ENCODE data around the gene EIF4EBP3.

- TF ChIP-seq POLR2A (IDR thresholded peaks at IDR 0.05; ENCODE audit: low read depth, low read length) (no peak), POLR2AphosphoS5 (IDR thresholded peaks at IDR 0.05; ENCODE audit: low read depth, low read length) (no peak), SPI1 (IDR thresholded peaks at IDR 0.05; ENCODE audit: low read depth, low read length) (no peak), TAF1 (IDR thresholded peaks at IDR 0.05; ENCODE audit: low read depth, low read length) (no peak), PAX5 (IDR thresholded peaks at IDR 0.05; ENCODE audit: insufficient read depth, low read length, severe bottlenecking) (no peak)
Observed at GRCh38 chr5:140574165-140574564, 26.7 kb downstream of the EIF4EBP3 start.

All from GM12891 (cell line).